NCI-H82 treated with DMSO at 0.1 percent for 48 hours (cell line): Measurements from ENCODE around the gene POLDIP2.

Source experiments
- DNase-seq: peaks from one replicate; lab custom pipeline; 2025; ENCODE audit not compliant: unreplicated experiment; lab: John Stamatoyannopoulos, UW

Gene POLDIP2

GRCh38 chr17:28357061-28357900 lies at the start of gene POLDIP2:
Gene POLDIP2 (minus strand): TSS chr17:28357527. CDS start chr17:28357448, 79 bp downstream.
- peak; percentile 89 for DNase-seq

- no peak for DNase-seq
These were observed 49.1 kb upstream of the POLDIP2 start for GRCh38 chr17:28406473-28406814.

GRCh38 chr17:28405632-28406472 lies 48.5 kb upstream of the POLDIP2 start, which contains the start of gene SLC46A1:
Gene SLC46A1 (minus strand): TSS chr17:28406212. CDS start chr17:28406114, 98 bp downstream.
- DNase-seq, result peak; percentile 53

- DNase-seq, result no peak
These were observed 47.7 kb upstream of the POLDIP2 start for GRCh38 chr17:28404812-28405570.

GRCh38 chr17:28404461-28404811 lies 47.1 kb upstream of the POLDIP2 start:
- no peak for DNase-seq

- no peak for DNase-seq
These were observed 46.7 kb upstream of the POLDIP2 start for GRCh38 chr17:28404007-28404406.

- no peak for DNase-seq
These were observed 45.5 kb upstream of the POLDIP2 start for GRCh38 chr17:28402844-28403243.

- no peak for DNase-seq
These were observed 44.9 kb upstream of the POLDIP2 start for GRCh38 chr17:28402224-28402630.

GRCh38 chr17:28399808-28400207 lies 42.5 kb upstream of the POLDIP2 start:
- no peak for DNase-seq

- no peak for DNase-seq
These were observed 41.1 kb upstream of the POLDIP2 start for GRCh38 chr17:28398280-28398981.

GRCh38 chr17:28397687-28398279 lies 40.5 kb upstream of the POLDIP2 start:
- no peak for DNase-seq

GRCh38 chr17:28397275-28397674 lies 39.9 kb upstream of the POLDIP2 start:
- no peak for DNase-seq

- no peak for DNase-seq
These were observed 39.4 kb upstream of the POLDIP2 start for GRCh38 chr17:28396635-28397239.

- no peak for DNase-seq
These were observed 38.6 kb upstream of the POLDIP2 start for GRCh38 chr17:28395968-28396367.

GRCh38 chr17:28395426-28395825 lies 38.1 kb upstream of the POLDIP2 start:
- no peak for DNase-seq

GRCh38 chr17:28394337-28395116 lies 37.2 kb upstream of the POLDIP2 start:
- DNase-seq, result no peak

GRCh38 chr17:28392491-28392890 lies 35.2 kb upstream of the POLDIP2 start:
- no peak for DNase-seq

- DNase-seq, result no peak
These were observed 34.1 kb upstream of the POLDIP2 start for GRCh38 chr17:28391401-28391800.

- DNase-seq, result no peak
These were observed 33.7 kb upstream of the POLDIP2 start for GRCh38 chr17:28390984-28391383.
